OCI-LY1 (cell line): ENCODE measurements around the gene ANK3.

Experiments
- H2AFZ ChIP-seq: fragments of 200-600 bp; sonication (generic), shearing (Covaris generic); 2 replicates; pipeline ENCODE4 v1.6.0; 2014; ENCODE audit warnings: antibody characterized with exemption, mild to moderate bottlenecking, low read length
- H3F3A ChIP-seq: fragments of 200-600 bp; sonication (generic), shearing (Covaris generic); 2 replicates; pipeline ENCODE4 v1.6.0; 2014; ENCODE audit warnings: mild to moderate bottlenecking, antibody characterized with exemption, low read length, moderate library complexity; ENCODE audit not compliant: insufficient read depth
- H3K27ac ChIP-seq: fragments of 200-600 bp; sonication (generic); 2 replicates; pipeline ENCODE4 v1.5.1; 2014; ENCODE audit warnings: low read length, mixed run types, mild to moderate bottlenecking, low read depth; ENCODE audit not compliant: poor library complexity, severe bottlenecking
- H3K27me3 ChIP-seq: fragments of 200-600 bp; sonication (generic); 2 replicates; pipeline ENCODE4 v1.6.0; 2014; ENCODE audit warnings: antibody characterized with exemption, mild to moderate bottlenecking, low read length, moderate library complexity; ENCODE audit not compliant: insufficient read depth
- H3K36me3 ChIP-seq: fragments of 200-600 bp; sonication (generic); 2 replicates; pipeline ENCODE4 v1.6.1; 2014; ENCODE audit warnings: mild to moderate bottlenecking, antibody characterized with exemption, low read length, moderate library complexity, mixed read lengths; ENCODE audit not compliant: insufficient read depth
- H3K4me1 ChIP-seq: fragments of 200-600 bp; sonication (generic); 2 replicates; pipeline ENCODE4 v1.5.1; 2014; ENCODE audit warnings: mild to moderate bottlenecking, low read length, moderate library complexity; ENCODE audit not compliant: insufficient read depth, severe bottlenecking
- H3K4me2 ChIP-seq: fragments of 200-600 bp; sonication (generic), shearing (Covaris generic); 2 replicates; pipeline ENCODE4 v1.6.1; 2014; ENCODE audit warnings: low read length
- H3K4me3 ChIP-seq: fragments of 200-600 bp; sonication (generic); 2 replicates; pipeline ENCODE4 v1.5.1; 2014; ENCODE audit warnings: low read length, low read depth, mild to moderate bottlenecking, mixed read lengths; ENCODE audit not compliant: poor library complexity, severe bottlenecking
- H3K79me2 ChIP-seq: fragments of 200-600 bp; shearing (Covaris generic); 2 replicates; pipeline ENCODE4 v1.6.1; 2016; ENCODE audit warnings: mixed run types, low read length, mixed read lengths; ENCODE audit not compliant: insufficient read depth
- H3K9ac ChIP-seq: fragments of 200-600 bp; sonication (generic), shearing (Covaris generic); 2 replicates; pipeline ENCODE4 v1.6.1; 2014; ENCODE audit warnings: mild to moderate bottlenecking, low read length, mixed read lengths
- H3K9me2 ChIP-seq: fragments of 200-600 bp; sonication (generic), shearing (Covaris generic); 2 replicates; pipeline ENCODE4 v1.6.1; 2014; ENCODE audit warnings: low read depth, mild to moderate bottlenecking, low read length, mixed read lengths
- H3K9me3 ChIP-seq: fragments of 200-600 bp; shearing (Covaris generic); 2 replicates; pipeline ENCODE4 v1.6.1; 2014; ENCODE audit warnings: low read length, mixed read lengths
- H4K20me1 ChIP-seq: fragments of 200-600 bp; sonication (generic), shearing (Covaris generic); 2 replicates; pipeline ENCODE4 v1.6.0; 2016; ENCODE audit warnings: mild to moderate bottlenecking, low read length; ENCODE audit not compliant: insufficient read depth
- EZH2 ChIP-seq: fragments of 200-600 bp; sonication (generic), shearing (Covaris generic); IDR thresholded peaks from 2 replicates; pipeline ENCODE4 v1.8.0; 2017; ENCODE audit warnings: borderline replicate concordance, mixed run types, mild to moderate bottlenecking, antibody characterized with exemption, low read length, moderate library complexity, mixed read lengths
- TF ChIP-seq, protein P1 (sequence below): fragments of 200-600 bp; sonication (generic), shearing (Covaris generic); IDR thresholded peaks from 2 replicates; pipeline ENCODE4 v1.5.1; 2017; ENCODE audit warnings: mild to moderate bottlenecking, antibody characterized with exemption, low read length, moderate library complexity, mixed read lengths

Gene ANK3

DNA sequence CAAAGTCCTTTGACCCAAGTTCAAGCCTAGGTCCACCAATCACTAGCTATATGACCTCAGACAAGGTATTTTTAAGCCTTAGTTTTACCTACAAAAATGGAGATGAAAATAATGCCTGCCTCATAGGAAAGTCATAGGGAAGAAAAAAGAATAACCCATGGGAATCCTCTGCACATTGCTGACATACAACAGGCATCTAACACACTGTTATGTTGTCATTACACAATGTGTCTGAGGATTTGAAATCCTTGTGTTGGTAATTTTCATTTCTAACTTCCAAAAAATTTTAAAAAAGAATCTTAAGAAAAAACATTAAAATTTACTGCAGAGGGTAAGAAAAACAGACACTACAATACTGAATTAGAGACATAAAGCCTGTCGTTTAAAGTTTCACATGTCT, 5.7 kb downstream of the ANK3 start:
- H3K36me3 ChIP-seq = no peaks in the 10 kb centered on the region
- no peak for TF ChIP-seq EZH2
- TF ChIP-seq, protein P1, sequence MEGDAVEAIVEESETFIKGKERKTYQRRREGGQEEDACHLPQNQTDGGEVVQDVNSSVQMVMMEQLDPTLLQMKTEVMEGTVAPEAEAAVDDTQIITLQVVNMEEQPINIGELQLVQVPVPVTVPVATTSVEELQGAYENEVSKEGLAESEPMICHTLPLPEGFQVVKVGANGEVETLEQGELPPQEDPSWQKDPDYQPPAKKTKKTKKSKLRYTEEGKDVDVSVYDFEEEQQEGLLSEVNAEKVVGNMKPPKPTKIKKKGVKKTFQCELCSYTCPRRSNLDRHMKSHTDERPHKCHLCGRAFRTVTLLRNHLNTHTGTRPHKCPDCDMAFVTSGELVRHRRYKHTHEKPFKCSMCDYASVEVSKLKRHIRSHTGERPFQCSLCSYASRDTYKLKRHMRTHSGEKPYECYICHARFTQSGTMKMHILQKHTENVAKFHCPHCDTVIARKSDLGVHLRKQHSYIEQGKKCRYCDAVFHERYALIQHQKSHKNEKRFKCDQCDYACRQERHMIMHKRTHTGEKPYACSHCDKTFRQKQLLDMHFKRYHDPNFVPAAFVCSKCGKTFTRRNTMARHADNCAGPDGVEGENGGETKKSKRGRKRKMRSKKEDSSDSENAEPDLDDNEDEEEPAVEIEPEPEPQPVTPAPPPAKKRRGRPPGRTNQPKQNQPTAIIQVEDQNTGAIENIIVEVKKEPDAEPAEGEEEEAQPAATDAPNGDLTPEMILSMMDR = no peak
- peaks cover 90% of the 10 kb centered on the region for H3K4me1 ChIP-seq
- H3K9me3 ChIP-seq = no peaks in the 10 kb centered on the region
- no peaks in the 10 kb centered on the region for H3K27me3 ChIP-seq
- peak overlapping the region; percentile 41; the same call in 1 of the 2 replicates for H3K4me2 ChIP-seq
- H3K9ac ChIP-seq = peak overlapping the region; percentile 17; the same call in 1 of the 2 replicates
- no peak overlapping the region for H2AFZ ChIP-seq
- peak overlapping the region; percentile 36 for H3K27ac ChIP-seq
- no peaks in the 10 kb centered on the region for H3K9me2 ChIP-seq
- H3K4me3 ChIP-seq = peak overlapping the region; percentile 75
- H3K79me2 ChIP-seq = peaks cover 95% of the 10 kb centered on the region
- no peaks in the 10 kb centered on the region for H4K20me1 ChIP-seq
- no peaks in the 10 kb centered on the region for H3F3A ChIP-seq

DNA sequence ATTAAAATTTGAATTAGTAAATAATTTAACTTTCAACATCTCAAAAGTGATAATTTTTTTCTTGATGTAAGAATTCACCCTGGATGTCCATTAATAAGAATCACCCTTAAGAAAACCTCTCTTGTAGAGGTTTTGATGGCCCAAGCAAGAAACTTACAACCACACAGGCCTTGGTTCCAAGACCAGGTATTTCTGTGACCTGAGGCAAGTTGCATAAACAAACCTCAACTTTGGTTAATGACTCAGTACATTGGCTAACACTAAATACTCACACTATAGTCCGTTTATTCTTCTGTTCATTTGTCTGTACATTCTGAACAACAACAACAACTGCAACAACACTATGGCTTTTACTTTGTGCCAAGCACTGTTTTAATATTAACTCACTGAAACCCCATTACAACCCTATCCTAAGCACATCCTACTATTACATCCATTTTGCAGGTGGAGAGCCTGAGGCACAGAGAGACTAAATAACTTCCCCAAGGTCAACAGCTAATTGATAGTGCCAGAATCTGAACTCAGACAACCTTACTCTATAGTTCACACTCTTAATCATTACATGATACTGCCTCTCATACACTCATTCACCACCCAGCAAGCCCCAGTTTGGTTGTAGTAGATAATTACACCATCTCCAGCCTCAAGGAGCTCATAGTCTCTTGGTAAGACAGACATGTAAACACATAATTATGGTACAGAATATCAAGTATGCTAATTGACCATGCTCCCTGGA, 6.6 kb downstream of the ANK3 start:
- Histone ChIP-seq H3K4me1 (peaks cover 90% of the 10 kb centered on the region), H3K4me3 (no peak overlapping the region), H3K79me2 (peaks cover 95% of the 10 kb centered on the region), H2AFZ (no peak overlapping the region), H4K20me1 (no peaks in the 10 kb centered on the region), H3K9ac (peak overlapping the region; percentile 17; the same call in 1 of the 2 replicates), H3F3A (no peaks in the 10 kb centered on the region), H3K36me3 (no peaks in the 10 kb centered on the region), H3K27ac (peak overlapping the region; percentile 36), H3K9me3 (no peaks in the 10 kb centered on the region), H3K27me3 (no peaks in the 10 kb centered on the region), H3K9me2 (no peaks in the 10 kb centered on the region), H3K4me2 (peak overlapping the region; percentile 41; the same call in 1 of the 2 replicates)
- no peak for TF ChIP-seq EZH2
- TF ChIP-seq, protein P1 = no peak

DNA sequence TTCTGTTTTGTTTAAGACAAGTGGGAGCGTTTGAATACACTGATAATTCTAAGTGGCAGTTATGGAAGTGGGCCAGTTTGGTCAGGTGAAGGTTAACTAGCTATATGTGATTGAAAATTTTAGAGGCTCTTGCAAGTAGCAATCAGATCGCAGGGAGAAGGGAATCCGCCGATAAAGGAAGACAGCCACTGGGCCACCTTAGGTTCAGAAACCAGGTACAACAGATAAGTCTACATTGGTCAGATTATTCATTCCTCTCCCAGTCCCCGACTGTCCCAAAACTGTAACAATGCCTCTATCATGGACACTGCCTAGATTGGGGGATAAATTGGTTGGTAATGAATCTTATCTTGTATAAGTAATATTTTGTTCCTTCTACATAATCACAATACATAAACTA, 8.9 kb downstream of the ANK3 start:
- no peak overlapping the region for H3K4me2 ChIP-seq
- no peak overlapping the region for H2AFZ ChIP-seq
- no peak overlapping the region for H3K9ac ChIP-seq
- H3K9me3 ChIP-seq = no peaks in the 10 kb centered on the region
- H3K36me3 ChIP-seq = no peaks in the 10 kb centered on the region
- H4K20me1 ChIP-seq = no peaks in the 10 kb centered on the region
- no peaks in the 10 kb centered on the region for H3F3A ChIP-seq
- peaks cover 97% of the 10 kb centered on the region for H3K79me2 ChIP-seq
- H3K4me3 ChIP-seq = no peak overlapping the region
- H3K9me2 ChIP-seq = no peaks in the 10 kb centered on the region
- H3K4me1 ChIP-seq = peaks cover 95% of the 10 kb centered on the region
- no peaks in the 10 kb centered on the region for H3K27me3 ChIP-seq
- H3K27ac ChIP-seq = peak overlapping the region; percentile 22
- TF ChIP-seq, protein P1 = no peak
- no peak for TF ChIP-seq EZH2
